ENCODE measurements around the gene SIGLEC15. TPM values are rescaled to one million over a fixed set of nuclear protein-coding genes. Genes with fewer than 3 reads are reported as not detected.

Gene SIGLEC15
- total RNA-seq, 6 donors from 2014 or later: 0.44 to 0.59 (median 0.52) TPM; not detected in 3

DNA sequence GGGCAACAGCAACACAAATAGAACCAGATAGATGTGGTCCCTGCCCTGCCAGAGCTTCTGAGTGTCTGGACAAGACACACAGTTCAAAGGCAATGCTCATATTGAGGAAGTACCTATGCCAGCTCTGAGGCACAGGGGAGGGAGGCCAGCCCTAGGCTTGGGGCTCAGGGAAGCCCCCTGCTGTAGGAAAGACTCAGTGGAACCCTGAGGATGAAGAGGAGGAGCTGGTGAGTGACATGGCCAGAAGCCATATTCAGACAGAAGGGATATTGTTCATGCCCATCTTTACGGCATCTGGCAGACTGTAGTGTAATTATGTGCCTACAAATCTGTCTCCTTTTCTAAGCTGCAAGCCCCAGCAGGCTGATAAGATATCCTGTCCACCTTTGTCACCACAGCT lies 8.8 kb downstream of the SIGLEC15 start:
- TF ChIP-seq, protein P1, sequence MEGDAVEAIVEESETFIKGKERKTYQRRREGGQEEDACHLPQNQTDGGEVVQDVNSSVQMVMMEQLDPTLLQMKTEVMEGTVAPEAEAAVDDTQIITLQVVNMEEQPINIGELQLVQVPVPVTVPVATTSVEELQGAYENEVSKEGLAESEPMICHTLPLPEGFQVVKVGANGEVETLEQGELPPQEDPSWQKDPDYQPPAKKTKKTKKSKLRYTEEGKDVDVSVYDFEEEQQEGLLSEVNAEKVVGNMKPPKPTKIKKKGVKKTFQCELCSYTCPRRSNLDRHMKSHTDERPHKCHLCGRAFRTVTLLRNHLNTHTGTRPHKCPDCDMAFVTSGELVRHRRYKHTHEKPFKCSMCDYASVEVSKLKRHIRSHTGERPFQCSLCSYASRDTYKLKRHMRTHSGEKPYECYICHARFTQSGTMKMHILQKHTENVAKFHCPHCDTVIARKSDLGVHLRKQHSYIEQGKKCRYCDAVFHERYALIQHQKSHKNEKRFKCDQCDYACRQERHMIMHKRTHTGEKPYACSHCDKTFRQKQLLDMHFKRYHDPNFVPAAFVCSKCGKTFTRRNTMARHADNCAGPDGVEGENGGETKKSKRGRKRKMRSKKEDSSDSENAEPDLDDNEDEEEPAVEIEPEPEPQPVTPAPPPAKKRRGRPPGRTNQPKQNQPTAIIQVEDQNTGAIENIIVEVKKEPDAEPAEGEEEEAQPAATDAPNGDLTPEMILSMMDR (IDR thresholded peaks at IDR 0.05): no peak
- TF ChIP-seq EP300 (IDR thresholded peaks at IDR 0.05) (no peak), POLR2A (IDR thresholded peaks at IDR 0.05) (no peak), POLR2AphosphoS5 (IDR thresholded peaks at IDR 0.05) (no peak)
- no peak overlapping the region for H3K4me3 ChIP-seq
- peaks cover 22 to 34% (median 28%) of the 10 kb centered on the region in 4 donors for H3K4me1 ChIP-seq
- no peaks in the 10 kb centered on the region for H3K9me3 ChIP-seq
- no peaks in the 10 kb centered on the region for H3K36me3 ChIP-seq
- DNase-seq (no peak), ATAC-seq (ENCODE audit: low FRiP score in 2 of 2) (no peak)
- 87 to 88% methylated on average over 1 of the region's 1 CpG for WGBS, 2 donors
- no peak overlapping the region for H3K27ac ChIP-seq
- H3K27me3 ChIP-seq: peaks cover 0 to 22% (median 6%) of the 10 kb centered on the region in 4 donors

DNA sequence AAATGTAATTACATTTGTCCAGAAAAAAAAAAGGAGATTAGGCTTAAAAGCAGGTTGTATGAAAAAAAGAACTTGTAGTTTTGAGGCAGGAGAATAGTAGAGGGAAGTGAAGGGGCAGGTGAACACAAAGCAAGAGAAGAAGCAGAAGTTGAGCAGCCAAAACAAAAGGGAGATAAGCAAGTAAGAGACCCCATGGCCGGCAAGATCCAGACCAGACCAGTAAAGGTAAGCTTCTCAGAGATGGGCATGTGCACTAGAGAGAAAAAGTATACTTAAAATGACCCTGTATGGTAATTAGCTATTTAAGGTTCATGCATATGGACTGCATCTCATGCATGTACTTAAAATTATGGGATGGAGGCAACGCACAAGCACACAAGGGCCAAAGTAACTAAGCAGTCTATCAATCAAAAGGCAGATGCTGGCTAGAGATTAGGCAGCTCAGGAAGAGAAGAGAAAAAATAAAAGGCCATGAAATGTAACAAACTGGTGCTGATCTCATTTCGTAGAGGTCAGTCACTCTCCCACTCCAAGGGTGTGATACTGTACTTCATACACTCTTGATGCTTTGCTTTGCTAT lies 9.7 kb downstream of the SIGLEC15 start:
- 48 to 57% methylated on average over 3 of the region's 3 CpGs for WGBS, 2 donors
- Histone ChIP-seq H3K9me3 (no peaks in the 10 kb centered on the region), H3K36me3 (no peaks in the 10 kb centered on the region), H3K4me3 (no peak overlapping the region), H3K27me3 (peaks cover 0 to 22% (median 6%) of the 10 kb centered on the region in 4 donors), H3K4me1 (peaks cover 20 to 29% (median 24%) of the 10 kb centered on the region in 4 donors), H3K27ac (no peak overlapping the region)
- DNase-seq (no peak), ATAC-seq (ENCODE audit: low FRiP score in 2 of 2) (no peak)
- TF ChIP-seq EP300 (IDR thresholded peaks at IDR 0.05): no peak
- TF ChIP-seq, protein P1 (IDR thresholded peaks at IDR 0.05): no peak
- TF ChIP-seq POLR2AphosphoS5 (IDR thresholded peaks at IDR 0.05): no peak
- no peak for TF ChIP-seq POLR2A (IDR thresholded peaks at IDR 0.05)

DNA sequence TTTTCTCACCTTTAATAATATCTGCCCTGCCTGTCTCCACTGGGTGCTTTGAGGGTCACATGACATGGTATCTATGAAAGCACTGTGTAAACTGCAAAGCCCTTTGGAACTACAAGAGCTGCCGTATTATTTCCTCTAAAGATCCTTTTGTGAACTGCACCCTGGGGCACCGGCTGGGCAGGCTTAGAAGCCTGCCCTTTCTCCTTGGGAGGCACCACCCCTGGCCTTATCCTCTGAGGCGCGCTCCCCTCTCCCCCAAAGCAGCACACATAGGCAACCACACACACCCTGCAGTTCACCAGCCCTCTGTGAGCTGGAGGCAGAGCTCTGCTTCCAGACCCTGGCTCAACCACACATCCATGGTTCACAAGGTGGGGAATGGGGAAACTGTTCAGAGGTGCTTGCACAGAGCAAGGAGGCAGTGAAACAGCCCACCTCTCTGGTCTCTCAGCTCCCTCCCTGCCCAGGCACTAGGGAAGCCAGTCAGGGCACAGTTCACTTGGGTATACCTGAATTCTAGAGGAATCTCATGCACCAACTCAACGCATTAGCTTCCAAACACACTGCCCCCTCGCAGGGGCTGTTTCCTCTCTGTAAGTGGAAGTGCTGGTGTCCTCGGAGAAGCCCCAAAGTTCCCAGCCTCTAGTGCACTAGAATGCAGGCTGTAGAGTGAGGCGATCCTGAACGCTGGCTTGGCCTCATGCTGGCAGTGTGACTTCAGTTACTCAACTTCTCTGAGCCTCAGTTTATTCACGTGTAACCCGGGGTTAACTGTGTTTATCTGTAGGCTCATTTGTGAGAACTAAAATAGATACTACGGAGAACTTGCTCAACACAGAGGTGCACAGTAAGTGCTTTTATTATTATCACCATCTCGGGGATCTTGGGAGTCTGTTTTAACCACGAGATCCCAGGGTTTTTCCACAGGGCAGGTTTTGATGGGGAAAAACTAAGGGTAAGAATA lies 11.0 kb downstream of the SIGLEC15 start:
- DNase-seq (no peak), ATAC-seq (ENCODE audit: low FRiP score in 2 of 2) (no peak)
- 71 to 72% methylated on average over 12 to 14 of the region's 14 CpGs for WGBS, 2 donors
- Histone ChIP-seq H3K27ac (no peak overlapping the region), H3K36me3 (no peaks in the 10 kb centered on the region), H3K27me3 (peaks cover 0 to 22% (median 6%) of the 10 kb centered on the region in 4 donors), H3K9me3 (no peaks in the 10 kb centered on the region), H3K4me1 (peaks cover 20 to 29% (median 24%) of the 10 kb centered on the region in 4 donors), H3K4me3 (no peak overlapping the region)
- TF ChIP-seq EP300 (IDR thresholded peaks at IDR 0.05) (no peak), POLR2AphosphoS5 (IDR thresholded peaks at IDR 0.05) (no peak), POLR2A (IDR thresholded peaks at IDR 0.05) (no peak)
- TF ChIP-seq, protein P1 (IDR thresholded peaks at IDR 0.05): no peak

DNA sequence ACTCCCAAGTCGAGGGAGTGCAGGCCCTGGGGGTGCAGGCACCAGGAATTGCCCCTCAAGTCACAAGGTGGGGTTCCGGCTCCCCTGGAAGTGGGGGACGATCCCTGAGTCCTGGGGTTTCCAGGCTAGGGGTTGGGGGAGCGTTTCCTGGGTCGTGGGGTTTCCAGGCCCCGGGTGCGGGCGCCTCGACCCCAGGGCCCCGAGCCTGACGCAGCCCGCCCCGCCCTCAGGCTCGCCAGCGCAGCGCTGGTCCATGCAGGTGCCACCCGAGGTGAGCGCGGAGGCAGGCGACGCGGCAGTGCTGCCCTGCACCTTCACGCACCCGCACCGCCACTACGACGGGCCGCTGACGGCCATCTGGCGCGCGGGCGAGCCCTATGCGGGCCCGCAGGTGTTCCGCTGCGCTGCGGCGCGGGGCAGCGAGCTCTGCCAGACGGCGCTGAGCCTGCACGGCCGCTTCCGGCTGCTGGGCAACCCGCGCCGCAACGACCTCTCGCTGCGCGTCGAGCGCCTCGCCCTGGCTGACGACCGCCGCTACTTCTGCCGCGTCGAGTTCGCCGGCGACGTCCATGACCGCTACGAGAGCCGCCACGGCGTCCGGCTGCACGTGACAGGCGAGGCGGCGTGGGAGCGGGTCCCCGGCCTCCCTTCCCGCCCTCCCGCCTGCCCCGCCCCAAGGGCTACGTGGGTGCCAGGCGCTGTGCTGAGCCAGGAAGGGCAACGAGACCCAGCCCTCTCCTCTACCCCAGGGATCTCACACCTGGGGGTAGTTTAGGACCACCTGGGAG lies 12.0 kb downstream of the SIGLEC15 start:
- 17 to 42% methylated on average over 3 to 20 of the region's 84 CpGs for WGBS, 2 donors
- Histone ChIP-seq H3K9me3 (no peaks in the 10 kb centered on the region), H3K4me3 (peak overlapping the region in 3 of 4 donors; percentile 28 to 46 (median 43)), H3K4me1 (peaks cover 20 to 29% (median 24%) of the 10 kb centered on the region in 4 donors), H3K27me3 (peaks cover 0 to 22% (median 6%) of the 10 kb centered on the region in 4 donors), H3K27ac (no peak overlapping the region), H3K36me3 (no peaks in the 10 kb centered on the region)
- no peak for TF ChIP-seq POLR2A (IDR thresholded peaks at IDR 0.05)
- TF ChIP-seq, protein P1 (IDR thresholded peaks at IDR 0.05): peak in 5 of 6 experiments; percentile 10 to 64 (median 40)
- no peak for TF ChIP-seq EP300 (IDR thresholded peaks at IDR 0.05)
- TF ChIP-seq POLR2AphosphoS5 (IDR thresholded peaks at IDR 0.05): no peak
- DNase-seq: peak; percentile 50 to 93
- peak; percentile 42 to 77 for ATAC-seq (ENCODE audit: low FRiP score in 2 of 2)
